Stimulated activated effector memory CD8-positive, alpha-beta T cell treated with anti-CD3 and anti-CD28 coated beads, Interleukin-12 subunit alpha, Interleukin-12 subunit beta, amount 100 ng/mL, for 72 hours (primary cell): ENCODE measurements around the gene ZNF236.
"Not testable (repeated sequence)": the region's sequence is repeated elsewhere in the genome, so short reads cannot be mapped to it uniquely, and the experiment has no call there.

Experiments used
- ATAC-seq: fragments of 150-1000 bp; cut with Tn5 transposase; 2 replicates; pipeline ENCODE4 v1.10.0; 2021
- DNase-seq, 2 donors: peaks; one replicate each; pipeline ENCODE4 v3.0.0; 2021 to 2022; ENCODE audit warnings: low spot score in 2 of 2
- H3K27ac Mint-ChIP-seq: one replicate; pipeline ENCODE4 v1.8.0; 2022; ENCODE audit warnings: mild to moderate bottlenecking, mixed read lengths
- H3K36me3 Mint-ChIP-seq: one replicate; pipeline ENCODE4 v1.8.0; 2022; ENCODE audit warnings: mild to moderate bottlenecking, mixed read lengths
- H3K4me1 Mint-ChIP-seq: one replicate; pipeline ENCODE4 v1.8.0; 2022; ENCODE audit warnings: mixed read lengths
- H3K4me3 Mint-ChIP-seq: one replicate; pipeline ENCODE4 v1.8.0; 2022; ENCODE audit warnings: mild to moderate bottlenecking, mixed read lengths
- H3K9me3 Mint-ChIP-seq: one replicate; pipeline ENCODE4 v1.8.0; 2022; ENCODE audit warnings: mixed read lengths

Gene ZNF236

DNA sequence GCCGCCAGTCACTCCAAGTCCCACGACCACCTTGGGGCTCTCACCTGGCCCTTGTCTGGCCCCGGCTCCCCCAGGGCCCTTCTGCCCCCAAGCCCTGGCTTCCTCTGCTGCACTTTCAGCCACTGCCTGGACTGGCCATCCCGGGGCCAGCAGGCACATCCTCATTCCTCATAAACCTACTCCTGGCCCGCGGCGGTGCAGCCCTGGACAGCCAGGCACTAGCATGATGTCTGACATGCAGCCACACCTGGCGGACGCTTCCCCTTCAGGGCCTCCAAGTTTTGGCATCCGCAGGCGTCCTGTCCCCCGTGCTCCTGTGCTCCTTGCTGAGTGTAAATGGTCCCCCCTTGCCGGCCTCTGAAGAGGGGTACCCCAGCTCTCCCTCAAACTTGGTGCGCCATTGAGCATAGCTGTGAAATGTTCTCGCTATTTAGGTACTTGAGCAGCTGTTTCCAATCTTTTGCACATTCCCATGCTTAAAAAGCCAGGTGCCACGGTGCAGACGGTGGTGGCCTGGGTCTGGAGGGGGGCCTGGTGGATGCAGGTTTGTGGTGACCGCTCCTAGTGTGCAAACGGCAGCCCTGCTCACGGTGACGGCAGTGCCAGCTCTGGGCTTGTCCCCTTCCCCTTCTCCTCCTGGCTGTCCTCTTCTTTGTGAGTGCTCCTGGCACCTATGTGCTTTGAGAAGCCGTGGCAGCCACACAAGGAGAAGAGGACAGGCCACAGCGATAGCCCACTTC, 186.4 kb downstream of the ZNF236 start:
- Mint-ChIP-seq H3K4me1 (peaks cover 63% of the 10 kb centered on the region), H3K4me3 (no peak overlapping the region), H3K36me3 (peaks cover 46% of the 10 kb centered on the region), H3K27ac (peak overlapping the region; percentile 79), H3K9me3 (no peaks in the 10 kb centered on the region)
- ATAC-seq (no peak), DNase-seq (no peak)

- DNase-seq (no peak), ATAC-seq (no peak)
- Mint-ChIP-seq H3K36me3 (peaks cover 55% of the 10 kb centered on the region), H3K4me3 (no peak overlapping the region), H3K4me1 (peaks cover 66% of the 10 kb centered on the region), H3K9me3 (no peaks in the 10 kb centered on the region), H3K27ac (peak overlapping the region; percentile 89)
Measured at GRCh38 chr18:77009675-77010074, 187.3 kb downstream of the ZNF236 start.

DNA sequence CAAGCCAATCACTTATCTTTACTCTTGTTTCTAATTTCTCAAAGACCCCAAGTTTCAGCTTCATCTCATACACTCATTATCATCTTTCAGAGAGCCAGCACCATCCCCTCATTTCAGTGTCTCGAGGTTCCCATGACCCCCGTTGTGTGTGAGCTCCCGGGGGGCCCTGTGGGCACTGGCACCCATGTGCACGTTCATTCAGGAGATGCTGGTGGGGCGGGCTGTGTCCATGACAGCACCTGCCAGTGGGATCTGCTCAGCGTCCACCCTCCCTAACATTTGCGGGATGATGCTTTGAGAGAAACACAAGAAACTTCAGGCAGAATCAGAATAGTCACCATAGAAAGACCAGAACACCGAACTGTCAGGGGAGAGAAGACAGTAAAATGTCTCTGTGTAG, 189.8 kb downstream of the ZNF236 start:
- peak overlapping the region; percentile 89 for H3K27ac Mint-ChIP-seq

GRCh38 chr18:77012806-77013541, 190.6 kb downstream of the ZNF236 start:
- H3K9me3 Mint-ChIP-seq = no peaks in the 10 kb centered on the region
- DNase-seq (no peak), ATAC-seq (no peak)
- no peak overlapping the region for H3K4me3 Mint-ChIP-seq
- H3K4me1 Mint-ChIP-seq = peaks cover 66% of the 10 kb centered on the region
- peak overlapping the region; percentile 89 for H3K27ac Mint-ChIP-seq
- peaks cover 86% of the 10 kb centered on the region for H3K36me3 Mint-ChIP-seq

More for the DNA sequence above, 189.8 kb downstream of the ZNF236 start:
- DNase-seq (no peak), ATAC-seq (no peak)
- no peaks in the 10 kb centered on the region for H3K9me3 Mint-ChIP-seq
- peaks cover 78% of the 10 kb centered on the region for H3K36me3 Mint-ChIP-seq
- H3K4me3 Mint-ChIP-seq = no peak overlapping the region
- H3K4me1 Mint-ChIP-seq = peaks cover 66% of the 10 kb centered on the region

- Mint-ChIP-seq H3K27ac (peak overlapping the region; percentile 20), H3K4me1 (peaks cover 71% of the 10 kb centered on the region), H3K4me3 (no peak overlapping the region), H3K9me3 (no peaks in the 10 kb centered on the region), H3K36me3 (peaks cover 90% of the 10 kb centered on the region)
- no peak for DNase-seq
- no peak for ATAC-seq
Measured at GRCh38 chr18:77013811-77014521, 191.6 kb downstream of the ZNF236 start.

- H3K4me1 Mint-ChIP-seq = peaks cover 74% of the 10 kb centered on the region
- no peak for ATAC-seq
- H3K4me3 Mint-ChIP-seq = no peak overlapping the region
- H3K36me3 Mint-ChIP-seq = peaks cover 91% of the 10 kb centered on the region
- no peaks in the 10 kb centered on the region for H3K9me3 Mint-ChIP-seq
- H3K27ac Mint-ChIP-seq = peak overlapping the region; percentile 20
- no peak for DNase-seq
Measured at GRCh38 chr18:77014538-77014937, 192.2 kb downstream of the ZNF236 start.

DNA sequence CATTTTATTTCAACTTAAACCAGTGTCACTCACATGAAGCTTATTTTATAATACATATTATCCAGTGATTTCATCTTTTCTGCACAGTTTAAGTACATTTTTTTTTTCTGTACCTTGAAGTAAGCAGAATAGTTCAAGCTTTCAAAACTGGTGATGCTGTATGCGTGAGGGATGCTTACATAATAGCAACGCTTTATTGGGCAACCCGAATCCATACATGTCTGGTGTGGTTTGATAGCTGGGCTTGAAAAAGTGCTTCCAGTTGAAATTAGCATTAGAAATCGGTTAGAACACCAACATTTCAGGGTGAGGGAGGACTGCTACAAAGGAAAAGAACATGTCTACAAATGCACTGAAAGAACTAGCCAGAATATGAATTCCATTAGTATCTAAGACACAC, 192.8 kb downstream of the ZNF236 start:
- H3K36me3 Mint-ChIP-seq = peaks cover 85% of the 10 kb centered on the region
- DNase-seq (no peak), ATAC-seq (no peak)
- peaks cover 75% of the 10 kb centered on the region for H3K4me1 Mint-ChIP-seq
- no peak overlapping the region for H3K27ac Mint-ChIP-seq
- no peak overlapping the region for H3K4me3 Mint-ChIP-seq
- no peaks in the 10 kb centered on the region for H3K9me3 Mint-ChIP-seq

GRCh38 chr18:77015771-77016710, 193.7 kb downstream of the ZNF236 start:
- DNase-seq (no peak), ATAC-seq (no peak)
- Mint-ChIP-seq H3K36me3 (peaks cover 81% of the 10 kb centered on the region), H3K4me1 (peaks cover 79% of the 10 kb centered on the region), H3K27ac (peak overlapping the region; percentile 52), H3K9me3 (no peaks in the 10 kb centered on the region), H3K4me3 (no peak overlapping the region)

DNA sequence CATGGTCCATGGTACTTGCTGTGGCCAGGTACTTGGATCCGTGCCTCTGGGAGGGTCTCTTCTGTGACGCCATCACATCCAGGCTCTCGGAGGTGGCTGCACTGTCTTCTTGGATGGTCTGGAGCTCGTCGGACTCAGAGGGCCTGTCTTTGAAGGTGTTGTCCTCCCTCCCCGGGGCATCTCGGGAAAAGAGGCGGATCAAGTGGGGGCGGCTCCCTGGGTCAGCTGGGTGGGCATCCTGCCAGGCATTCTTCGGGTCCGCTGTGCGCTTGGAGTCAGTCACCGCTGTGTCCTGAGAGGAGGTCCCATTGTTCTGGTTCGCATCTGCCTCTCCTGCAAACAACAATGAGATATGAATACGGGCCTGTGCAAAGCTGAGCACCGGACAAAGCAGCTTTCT, 194.6 kb downstream of the ZNF236 start:
- no peak for ATAC-seq
- Mint-ChIP-seq H3K4me1 (peaks cover 70% of the 10 kb centered on the region), H3K36me3 (peaks cover 78% of the 10 kb centered on the region)

DNA sequence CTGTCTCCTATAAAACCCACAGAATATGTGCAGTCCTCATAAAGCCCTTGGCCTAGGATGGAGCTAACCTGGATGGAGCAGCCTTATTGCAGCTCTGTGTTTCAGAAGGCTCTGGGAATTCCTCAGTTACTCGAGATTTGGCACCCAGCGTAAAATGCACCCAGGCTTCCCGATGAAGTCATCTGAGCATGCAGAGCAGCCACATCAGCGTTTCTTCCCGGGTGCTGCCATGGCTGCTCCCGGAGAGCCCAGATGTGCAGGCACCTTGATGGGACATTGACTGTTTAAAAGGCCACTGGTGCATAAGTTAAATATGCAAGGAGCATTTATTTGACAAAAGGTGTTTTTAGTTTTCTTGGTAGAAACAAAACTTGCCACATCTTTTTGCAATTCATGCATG, 195.0 kb downstream of the ZNF236 start:
- peaks cover 77% of the 10 kb centered on the region for H3K36me3 Mint-ChIP-seq
- H3K4me1 Mint-ChIP-seq = peaks cover 66% of the 10 kb centered on the region
- H3K27ac Mint-ChIP-seq = peak overlapping the region; percentile 52
- no peak for ATAC-seq
- H3K9me3 Mint-ChIP-seq = no peaks in the 10 kb centered on the region
- no peak overlapping the region for H3K4me3 Mint-ChIP-seq
- DNase-seq = no peak

More for the DNA sequence above, 194.6 kb downstream of the ZNF236 start:
- Mint-ChIP-seq H3K27ac (peak overlapping the region; percentile 52), H3K4me3 (no peak overlapping the region), H3K9me3 (no peaks in the 10 kb centered on the region)
- no peak for DNase-seq

- H3K27ac Mint-ChIP-seq = peak overlapping the region; percentile 91
- H3K36me3 Mint-ChIP-seq = peaks cover 73% of the 10 kb centered on the region
- DNase-seq, H3K4me3 Mint-ChIP-seq, ATAC-seq, H3K9me3 Mint-ChIP-seq: not testable (repeated sequence)
- H3K4me1 Mint-ChIP-seq = peaks cover 67% of the 10 kb centered on the region
Measured at GRCh38 chr18:77018650-77019049, 196.3 kb downstream of the ZNF236 start.

- Mint-ChIP-seq H3K4me1 (peaks cover 64% of the 10 kb centered on the region), H3K9me3 (no peaks in the 10 kb centered on the region), H3K27ac (peak overlapping the region; percentile 91), H3K36me3 (peaks cover 74% of the 10 kb centered on the region), H3K4me3 (no peak overlapping the region)
- no peak for ATAC-seq
- DNase-seq = no peak
Measured at GRCh38 chr18:77019641-77020040, 197.3 kb downstream of the ZNF236 start.
